GM19193 (cell line): Measurements from ENCODE around the gene TRPC4.

ENCODE experiments used
- POLR2A ChIP-seq: IDR thresholded peaks from 4 replicates; pipeline ENCODE4 v1.6.1; 2011; ENCODE audit not compliant: insufficient read depth, insufficient read length; ENCODE audit errors: extremely low read depth

Gene TRPC4

GRCh38 chr13:37665420-37665819, 204.2 kb downstream of the TRPC4 start:
- no peak for TF ChIP-seq POLR2A

GRCh38 chr13:37663724-37664123, 205.8 kb downstream of the TRPC4 start:
- TF ChIP-seq POLR2A, result no peak

- no peak for TF ChIP-seq POLR2A
Measured at GRCh38 chr13:37662624-37663023, 206.9 kb downstream of the TRPC4 start.

GRCh38 chr13:37657956-37658355, 211.6 kb downstream of the TRPC4 start:
- TF ChIP-seq POLR2A, result no peak

GRCh38 chr13:37657134-37657533, 212.4 kb downstream of the TRPC4 start:
- no peak for TF ChIP-seq POLR2A

GRCh38 chr13:37656247-37656940, 213.2 kb downstream of the TRPC4 start:
- no peak for TF ChIP-seq POLR2A

GRCh38 chr13:37652596-37652995, 217.0 kb downstream of the TRPC4 start:
- TF ChIP-seq POLR2A, result no peak

- no peak for TF ChIP-seq POLR2A
Measured at GRCh38 chr13:37651891-37652290, 217.7 kb downstream of the TRPC4 start.

GRCh38 chr13:37648609-37649008, 221.0 kb downstream of the TRPC4 start:
- TF ChIP-seq POLR2A, result no peak

- no peak for TF ChIP-seq POLR2A
Measured at GRCh38 chr13:37647031-37647650, 222.4 kb downstream of the TRPC4 start.

GRCh38 chr13:37646531-37646930, 223.0 kb downstream of the TRPC4 start:
- no peak for TF ChIP-seq POLR2A

- TF ChIP-seq POLR2A, result no peak
Measured at GRCh38 chr13:37645181-37645740, 224.3 kb downstream of the TRPC4 start.

GRCh38 chr13:37641391-37641790, 228.2 kb downstream of the TRPC4 start:
- no peak for TF ChIP-seq POLR2A

GRCh38 chr13:37640499-37640898, 229.1 kb downstream of the TRPC4 start:
- no peak for TF ChIP-seq POLR2A

GRCh38 chr13:37636701-37637100, 232.9 kb downstream of the TRPC4 start:
- TF ChIP-seq POLR2A, result no peak

GRCh38 chr13:37632294-37632693, 237.3 kb downstream of the TRPC4 start:
- TF ChIP-seq POLR2A, result no peak
